HG03045 (cell line): ENCODE measurements around the gene PTRH2.

Experiments used
- ATAC-seq: cut with Tn5 transposase; IDR thresholded peaks from one replicate; pipeline ENCODE4 v1.9.1; 2021; ENCODE audit warnings: mild to moderate bottlenecking, moderate library complexity; ENCODE audit not compliant: unreplicated experiment

PTRH2 gene

DNA sequence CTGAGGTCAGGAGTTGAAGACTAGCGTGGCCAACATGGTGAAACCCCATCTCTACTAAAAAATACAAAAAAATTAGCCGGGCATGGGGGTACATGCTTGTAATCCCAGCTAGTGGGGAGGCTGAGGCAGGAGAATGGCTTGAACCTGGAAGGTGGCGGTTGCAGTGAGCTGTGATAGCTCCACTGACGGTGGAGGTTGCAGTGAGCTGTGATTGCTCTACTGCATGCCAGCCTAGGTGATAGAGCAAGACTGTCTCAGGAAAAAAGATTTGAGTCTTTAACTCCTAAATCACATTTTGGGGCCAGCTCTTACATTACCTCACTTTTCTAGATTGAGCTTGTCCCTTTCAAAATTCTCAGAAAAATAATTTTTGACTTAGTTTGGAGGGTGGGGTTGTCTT, 15.4 kb upstream of the PTRH2 start:
- no peak for ATAC-seq

DNA sequence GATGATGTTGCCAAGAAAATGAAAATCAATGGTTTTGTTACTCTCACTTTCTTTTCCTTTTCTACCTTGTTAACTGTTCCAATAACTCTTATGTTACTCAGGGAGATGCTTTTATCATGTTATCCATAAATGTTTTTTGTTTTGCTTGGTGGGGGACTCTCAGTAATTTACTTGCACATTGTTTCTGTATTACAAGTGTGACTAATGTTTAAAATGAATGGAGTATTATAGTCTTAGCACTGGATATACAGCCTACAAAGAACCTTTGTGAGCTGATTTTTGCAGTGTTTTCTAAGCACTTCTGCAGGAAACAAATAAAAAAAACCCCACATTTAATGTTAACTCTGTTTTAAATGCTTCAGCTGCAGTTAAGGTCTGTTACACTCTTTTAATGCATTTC, 12.3 kb upstream of the PTRH2 start:
- ATAC-seq = no peak

DNA sequence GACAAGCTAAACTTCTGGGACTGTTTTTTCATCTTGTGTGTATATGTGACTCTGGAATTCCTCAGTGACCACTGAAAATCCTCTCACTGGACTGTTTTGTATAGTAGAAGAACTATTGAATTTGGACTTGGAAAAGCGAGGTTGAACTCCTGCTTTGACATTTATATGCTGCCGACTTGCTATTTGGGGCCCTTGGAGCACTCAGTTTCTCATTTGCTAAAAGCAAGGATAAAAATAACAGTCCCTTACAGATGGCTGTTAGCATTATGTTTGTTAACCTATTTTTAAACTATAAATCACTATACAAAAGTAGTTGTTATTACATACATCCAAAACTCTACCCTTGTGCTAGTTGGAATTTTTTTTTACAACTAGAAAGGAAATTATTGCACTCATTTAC, 9.2 kb upstream of the PTRH2 start:
- ATAC-seq = no peak

- ATAC-seq = no peak
Observed at GRCh38 chr17:59714255-59714654, 7.0 kb upstream of the PTRH2 start.

GRCh38 chr17:59712862-59713261, 5.6 kb upstream of the PTRH2 start:
- ATAC-seq = no peak

GRCh38 chr17:59711936-59712335, 4.7 kb upstream of the PTRH2 start:
- no peak for ATAC-seq

DNA sequence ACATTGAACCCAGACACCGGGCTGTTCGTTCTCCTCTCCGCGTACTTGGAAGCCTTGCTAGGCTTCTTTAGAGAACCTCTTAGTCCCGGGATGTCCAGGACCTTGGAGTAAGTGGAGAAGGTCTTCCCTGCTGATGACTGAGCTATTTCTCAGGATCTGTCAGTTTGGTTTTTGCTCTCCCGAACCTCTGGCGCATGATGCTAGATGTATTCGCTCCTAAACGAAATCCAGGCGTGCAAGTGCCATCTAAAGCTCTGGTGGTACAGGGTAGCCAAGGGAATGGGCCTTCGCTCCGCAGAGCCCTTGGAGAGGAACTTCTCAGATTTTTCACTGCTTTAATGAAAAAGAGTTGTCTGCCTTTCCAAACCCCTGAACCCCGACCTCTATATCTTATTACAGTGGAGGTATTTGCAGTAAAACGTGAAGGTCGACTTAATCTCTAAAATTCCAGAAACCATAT, 771 bp upstream of the PTRH2 start:
- ATAC-seq = no peak

DNA sequence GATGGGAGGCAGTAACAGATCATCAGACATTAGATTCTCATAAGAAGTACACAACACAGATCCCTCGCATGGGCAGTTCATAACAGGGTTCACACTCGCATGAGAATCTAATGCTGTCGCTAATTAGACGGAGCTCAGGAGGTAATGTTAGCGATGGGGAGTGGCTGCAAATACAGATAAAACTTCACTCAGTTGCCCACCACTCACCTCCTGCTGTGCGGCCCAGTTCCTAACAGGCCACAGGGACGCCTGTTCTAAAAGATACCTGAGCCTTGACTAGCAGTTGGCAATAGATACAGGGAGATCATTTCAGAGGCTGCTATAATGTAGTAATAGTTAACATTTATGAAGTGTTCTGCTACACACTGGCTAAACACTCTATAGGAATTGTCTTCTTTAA, 4.9 kb downstream of the PTRH2 start:
- ATAC-seq = no peak

DNA sequence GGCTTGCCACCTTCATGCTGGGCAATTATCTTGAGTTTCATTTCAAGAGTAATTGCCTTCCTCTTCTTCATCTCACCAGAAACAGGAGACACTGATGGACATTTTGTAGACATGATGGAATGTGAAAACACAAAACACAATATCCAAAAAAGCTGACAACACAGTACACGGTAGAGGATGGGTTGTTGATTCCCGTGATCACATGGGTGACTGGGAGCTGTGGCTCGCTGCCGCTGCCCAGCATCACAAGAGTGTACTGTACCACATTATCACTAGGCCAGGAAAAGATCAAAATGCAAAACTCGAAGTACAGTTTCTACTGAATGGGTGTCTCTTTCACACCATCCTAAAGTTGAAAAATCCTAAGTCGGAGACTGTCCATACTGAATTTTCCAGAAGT, 7.4 kb downstream of the PTRH2 start:
- ATAC-seq = no peak

DNA sequence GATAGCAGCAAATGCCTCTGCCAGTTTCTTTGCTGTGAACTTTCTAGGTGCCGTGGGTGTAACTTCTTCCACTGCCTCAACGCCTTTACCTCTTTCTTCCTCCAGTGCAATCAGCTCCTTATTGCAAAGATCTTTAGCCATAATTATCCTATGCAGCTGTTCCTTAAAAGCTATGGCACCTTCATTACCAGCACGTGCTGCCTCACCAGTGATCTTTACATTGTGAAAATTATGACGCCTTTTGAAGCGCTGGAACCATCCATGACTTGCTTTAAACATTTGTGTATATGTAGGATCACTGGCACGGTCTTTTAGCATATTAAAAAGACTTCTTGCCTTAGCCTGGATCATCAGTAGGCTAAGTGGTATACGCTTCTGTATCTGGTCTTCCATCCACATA, 8.0 kb downstream of the PTRH2 start:
- ATAC-seq = no peak

DNA sequence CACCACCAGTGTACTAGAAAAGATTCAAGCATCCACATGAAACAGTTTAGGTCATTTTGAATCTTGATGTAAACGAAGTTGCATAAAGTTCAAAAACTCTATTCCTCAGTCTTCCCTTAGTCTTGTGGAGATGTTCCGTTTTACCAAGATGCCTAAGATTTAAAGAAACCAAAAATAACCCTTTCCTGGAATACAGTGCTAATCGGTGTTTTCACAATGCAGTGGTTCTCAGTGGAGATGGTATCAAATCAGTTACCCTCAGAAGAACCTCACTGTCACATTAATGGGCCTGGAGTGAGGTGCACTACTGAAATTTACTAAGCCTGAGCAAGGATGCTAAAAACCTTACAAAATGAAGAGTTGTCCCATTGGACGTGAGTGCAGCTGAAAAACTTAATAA, 9.1 kb downstream of the PTRH2 start:
- ATAC-seq = no peak

DNA sequence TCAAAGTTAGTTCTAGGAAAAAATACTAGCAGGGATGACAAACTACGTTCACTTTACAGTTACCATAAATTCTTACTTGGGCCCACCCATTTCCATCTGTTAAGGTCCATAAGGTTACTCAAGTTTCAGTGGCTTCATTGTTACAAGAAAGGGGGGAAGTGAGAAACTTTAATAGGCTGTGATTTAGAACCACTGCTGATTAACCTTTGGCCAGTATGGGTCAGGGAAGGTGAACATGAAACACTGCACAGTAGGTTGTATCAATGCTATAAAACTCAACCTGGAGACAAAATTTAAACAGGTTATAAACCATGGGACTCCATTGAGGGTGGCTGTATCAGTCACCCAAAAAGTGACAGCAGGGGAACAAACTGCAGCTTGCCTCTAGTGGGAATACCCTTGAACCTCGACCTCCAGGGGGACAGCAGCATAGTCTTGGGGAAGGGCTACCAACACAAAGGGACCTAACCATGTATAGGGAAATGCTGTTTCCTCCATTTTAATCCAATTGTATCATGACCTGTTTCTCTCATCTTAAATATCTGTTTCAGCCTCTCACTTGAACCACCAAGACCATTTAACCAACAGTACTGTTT, 10.4 kb downstream of the PTRH2 start:
- ATAC-seq = no peak

DNA sequence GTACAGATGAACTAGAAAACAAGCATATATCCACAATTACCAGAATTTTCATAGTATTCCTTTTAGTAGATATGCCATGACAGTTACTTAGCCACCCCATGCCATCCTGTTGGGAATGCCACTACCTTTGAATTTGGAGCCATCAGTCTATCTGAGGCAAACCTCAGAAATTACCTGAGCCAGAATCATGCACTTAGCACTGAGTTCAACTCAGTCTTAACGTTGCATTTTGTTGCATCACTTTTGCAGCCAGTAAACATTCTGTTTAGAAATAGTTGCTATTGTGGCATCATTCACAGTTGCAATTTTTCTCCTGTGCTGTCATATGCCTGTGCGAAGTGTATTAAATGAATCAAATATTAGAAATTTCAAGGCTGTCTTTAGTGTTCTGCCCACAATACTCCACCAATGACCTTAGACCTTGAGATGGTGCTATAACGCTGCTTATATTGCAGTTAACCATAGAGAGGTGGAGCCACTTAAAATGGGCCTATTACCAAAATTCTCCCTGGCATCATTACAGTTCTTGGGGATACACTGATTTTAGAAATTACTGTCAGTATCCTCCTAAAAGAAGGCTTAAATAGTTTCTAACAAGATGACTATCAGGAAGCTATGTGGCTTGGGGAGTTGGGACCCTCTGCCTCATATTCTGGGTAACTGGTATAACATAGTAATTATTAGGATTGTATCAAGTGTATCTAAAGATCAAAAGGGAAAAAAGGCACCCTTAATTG, 11.1 kb downstream of the PTRH2 start:
- no peak for ATAC-seq

GRCh38 chr17:59694344-59694743, 12.9 kb downstream of the PTRH2 start:
- ATAC-seq = no peak

- ATAC-seq = no peak
Observed at GRCh38 chr17:59693582-59693981, 13.6 kb downstream of the PTRH2 start.

DNA sequence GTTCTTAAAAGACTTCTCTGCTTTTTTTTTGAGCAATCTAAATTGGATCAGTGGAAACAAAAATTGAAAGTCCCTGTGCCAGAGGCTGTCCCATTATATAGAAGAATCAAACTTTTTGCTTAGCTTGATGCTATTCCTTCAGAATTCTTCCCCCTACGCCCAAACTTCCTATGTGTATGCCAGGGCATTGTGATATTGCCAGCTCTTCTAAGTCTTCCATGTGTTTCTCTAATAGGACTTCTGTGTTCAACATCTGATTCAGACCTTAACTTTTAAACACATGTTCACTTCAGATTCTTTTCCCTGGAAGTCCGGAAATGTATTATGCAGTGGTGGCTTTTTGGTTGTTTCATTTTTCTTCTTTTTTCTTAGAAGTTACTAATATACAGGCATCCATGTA, 18.7 kb downstream of the PTRH2 start:
- no peak for ATAC-seq

DNA sequence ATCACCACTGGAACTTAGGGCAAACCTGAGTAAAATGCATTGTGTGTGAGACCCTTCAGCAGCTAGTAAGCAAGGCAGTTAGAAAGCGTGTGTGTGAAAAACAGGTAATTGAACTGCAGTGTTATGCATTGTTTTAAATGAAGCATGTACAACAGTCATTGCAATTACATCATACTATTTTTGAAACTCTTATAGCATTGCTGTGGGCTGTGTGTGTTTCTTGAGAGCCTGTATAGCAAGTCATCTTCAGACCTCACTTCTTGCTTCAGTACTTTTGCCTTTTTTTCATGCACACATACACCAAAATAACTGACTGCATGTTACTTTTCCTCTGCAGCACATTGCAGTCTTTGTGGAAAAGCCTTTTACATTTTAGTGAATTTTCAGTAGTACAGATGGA, 19.2 kb downstream of the PTRH2 start:
- no peak for ATAC-seq

GRCh38 chr17:59684967-59685366, 22.3 kb downstream of the PTRH2 start:
- ATAC-seq = no peak

DNA sequence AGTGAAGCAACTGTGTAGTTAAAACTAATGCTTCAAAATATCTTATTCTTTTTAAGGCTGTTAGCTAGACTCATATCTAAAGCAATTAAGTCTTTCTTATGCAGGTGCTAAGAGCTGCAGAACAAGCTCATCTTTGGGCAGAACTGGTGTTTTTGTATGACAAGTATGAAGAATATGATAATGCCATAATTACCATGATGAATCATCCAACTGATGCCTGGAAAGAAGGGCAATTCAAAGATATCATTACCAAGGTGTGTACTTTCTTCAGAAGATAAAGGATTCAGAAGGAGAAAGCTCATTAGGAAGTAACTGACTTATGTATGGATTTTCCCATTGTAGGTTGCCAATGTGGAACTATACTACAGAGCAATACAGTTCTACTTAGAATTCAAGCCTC, 23.9 kb downstream of the PTRH2 start:
- ATAC-seq = no peak

GRCh38 chr17:59680314-59680713, 26.9 kb downstream of the PTRH2 start:
- ATAC-seq = no peak

DNA sequence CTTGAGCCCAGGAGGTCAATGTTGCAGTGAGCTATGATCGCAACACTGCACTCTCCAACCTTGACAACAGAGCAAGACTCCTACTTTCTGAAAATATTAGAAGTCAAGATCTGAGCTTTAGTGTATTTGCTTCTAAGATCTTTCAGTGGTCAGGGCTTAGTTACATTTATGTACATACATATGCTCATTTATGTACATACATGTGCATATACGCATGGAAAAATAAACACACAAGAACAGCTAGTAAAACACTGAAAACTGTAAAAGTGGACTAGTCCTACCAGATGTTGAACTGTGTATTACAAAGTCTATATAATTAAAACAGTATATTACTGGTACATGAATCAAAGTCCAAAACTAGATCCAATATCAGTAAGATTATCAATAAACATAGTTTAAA, 28.3 kb downstream of the PTRH2 start:
- ATAC-seq = no peak

DNA sequence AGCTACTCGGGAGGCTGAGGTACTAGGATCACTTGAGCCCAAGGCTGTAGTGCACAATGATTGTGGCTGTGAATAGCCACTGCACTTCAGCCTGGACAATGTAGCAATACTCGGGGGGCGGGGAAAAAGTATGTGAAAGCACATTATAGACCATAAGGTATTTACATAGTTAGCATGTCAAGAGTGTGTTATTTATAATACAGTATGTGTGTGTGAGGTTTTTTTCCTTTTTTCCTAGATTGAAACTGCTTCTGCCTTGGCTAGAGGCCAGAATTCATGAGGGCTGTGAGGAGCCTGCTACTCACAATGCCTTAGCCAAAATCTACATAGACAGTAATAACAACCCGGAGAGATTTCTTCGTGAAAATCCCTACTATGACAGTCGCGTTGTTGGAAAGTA, 30.5 kb downstream of the PTRH2 start:
- no peak for ATAC-seq

GRCh38 chr17:59675231-59675630, 32.0 kb downstream of the PTRH2 start:
- ATAC-seq = no peak
